GM21526 (cell line): Measurements from ENCODE around the gene COL28A1.

Experiments used
- ATAC-seq: cut with Tn5 transposase; IDR thresholded peaks from one replicate; pipeline ENCODE4 v1.9.1; 2021; ENCODE audit warnings: moderate library complexity; ENCODE audit not compliant: unreplicated experiment, low FRiP score

COL28A1 gene

DNA sequence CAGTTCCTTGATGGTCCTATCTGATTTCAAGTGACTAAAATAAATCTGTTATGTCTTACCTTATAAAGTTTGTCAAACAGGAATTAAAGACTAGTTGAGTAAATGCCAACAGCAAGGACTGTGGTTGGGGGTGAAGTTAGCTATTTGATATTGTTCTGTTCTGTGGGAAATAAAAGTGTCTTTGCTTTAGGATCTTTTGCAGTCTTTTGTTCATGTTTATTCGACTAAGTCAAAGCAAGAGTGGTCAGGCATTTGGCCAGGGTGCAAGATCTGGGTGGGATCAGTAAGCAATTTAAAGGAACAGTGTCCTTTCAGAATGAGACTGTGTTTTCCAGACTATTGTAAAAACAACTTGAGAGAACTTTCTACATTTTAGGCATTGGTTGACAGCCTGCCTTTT, at the start of gene COL28A1:
Gene COL28A1, minus strand, starts transcription at position 183 of the 400 bp plus-strand sequence. CDS start 2,998 bp downstream, outside the sequence.
- no peak for ATAC-seq

DNA sequence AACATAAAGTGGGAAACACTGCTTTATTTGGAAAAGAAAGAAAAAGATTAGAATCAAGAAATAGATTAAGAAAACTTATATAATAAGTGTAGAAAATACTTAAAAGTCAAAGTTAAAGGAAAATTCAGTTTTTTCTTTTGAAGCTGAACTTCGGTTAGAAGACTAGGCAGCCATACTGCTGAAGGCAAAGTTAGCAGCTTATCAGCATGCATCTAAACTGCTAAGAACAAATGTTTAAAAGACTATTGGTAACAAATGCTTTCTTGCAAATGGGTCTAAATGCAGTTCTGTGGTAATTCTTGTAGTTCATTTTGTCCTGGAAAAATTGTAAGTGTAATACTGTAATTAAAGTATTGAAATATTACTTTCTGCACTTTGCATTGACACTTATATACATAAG, 49.0 kb upstream of the COL28A1 start:
- no peak for ATAC-seq

DNA sequence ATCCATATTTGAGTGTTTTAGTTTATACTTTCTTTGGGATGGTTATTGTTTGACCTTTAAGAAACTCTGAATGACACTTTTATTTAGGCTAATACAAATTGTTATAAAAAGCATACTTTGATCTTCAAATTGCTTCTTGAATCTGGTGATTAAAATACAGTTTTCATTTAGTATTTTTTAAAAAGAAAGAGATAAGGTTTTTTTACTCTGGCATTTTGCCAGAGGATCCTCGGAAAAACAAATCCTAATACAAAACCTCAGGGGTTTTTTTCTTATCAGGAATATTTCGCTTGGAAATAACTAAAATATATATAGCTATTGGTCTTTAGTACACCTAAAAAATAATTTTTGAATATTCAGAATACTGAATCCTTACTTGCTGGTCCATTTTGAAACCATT, 48.1 kb upstream of the COL28A1 start:
- no peak for ATAC-seq

DNA sequence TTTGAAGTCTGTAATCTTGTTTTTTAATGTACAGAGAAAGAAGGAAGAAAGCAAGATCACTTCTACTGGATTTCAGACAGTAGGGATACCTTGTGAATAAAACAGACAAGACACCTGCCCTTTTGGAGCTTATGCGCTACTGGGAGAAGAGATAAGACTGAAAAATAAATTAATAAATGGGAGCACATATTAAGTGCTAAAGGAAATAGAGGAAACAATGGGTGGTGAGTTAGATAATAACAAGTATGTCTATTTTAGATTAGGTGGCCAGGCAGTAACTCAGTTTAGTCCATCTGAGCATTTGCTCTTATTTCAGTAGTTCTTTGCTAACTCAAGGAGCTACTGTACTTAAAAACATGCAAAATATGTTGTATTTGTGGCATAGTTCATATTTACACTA, 46.9 kb upstream of the COL28A1 start:
- ATAC-seq = no peak

DNA sequence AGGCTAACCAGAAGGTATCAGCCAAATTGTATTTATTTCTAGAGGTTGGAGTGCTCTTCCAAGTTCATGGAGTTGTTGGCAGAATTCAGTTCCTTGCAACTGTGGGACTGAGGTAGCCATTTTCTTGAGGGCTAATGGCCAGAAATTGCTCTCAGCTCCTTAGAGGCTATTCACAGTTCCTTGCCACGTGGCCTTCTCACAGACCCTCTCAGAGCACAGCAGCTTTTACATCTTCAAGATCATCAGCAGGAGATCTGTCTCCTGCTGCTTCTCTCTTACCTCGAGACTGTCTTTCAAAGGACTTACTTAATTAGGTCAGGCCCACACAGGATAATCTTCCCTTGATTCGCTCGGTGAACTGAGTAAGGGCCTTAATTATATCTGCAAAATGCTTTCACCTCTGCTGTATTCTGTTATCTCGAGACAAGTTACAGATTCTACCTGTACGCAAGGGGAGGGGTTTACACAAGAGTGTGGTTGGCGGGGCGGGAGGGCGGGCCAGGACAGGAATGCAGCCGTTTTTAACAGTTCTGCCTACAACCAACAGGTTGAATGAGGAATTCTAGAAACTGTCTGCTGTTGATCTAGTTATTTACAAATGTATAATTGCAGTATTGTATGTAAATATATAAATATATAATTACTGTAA, 46.0 kb upstream of the COL28A1 start:
- no peak for ATAC-seq

DNA sequence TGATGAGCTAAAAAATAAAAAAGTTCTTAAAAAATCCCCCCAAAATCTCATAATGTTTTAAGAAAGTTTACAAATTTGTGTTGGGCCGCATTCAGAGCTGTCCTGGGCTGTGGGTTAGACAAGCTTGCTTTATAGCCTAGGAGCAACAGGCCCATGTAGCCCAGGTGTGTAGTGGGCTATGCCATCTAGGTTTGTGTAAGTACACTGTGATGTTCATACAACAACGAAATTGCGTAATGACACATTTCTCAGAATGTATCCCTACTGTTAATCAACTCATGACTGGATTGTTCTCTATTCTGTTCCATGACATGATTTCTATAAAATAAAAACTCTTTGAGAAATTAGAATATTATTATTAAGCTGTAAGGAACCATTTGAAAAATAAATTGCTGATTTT, 44.0 kb upstream of the COL28A1 start:
- no peak for ATAC-seq

DNA sequence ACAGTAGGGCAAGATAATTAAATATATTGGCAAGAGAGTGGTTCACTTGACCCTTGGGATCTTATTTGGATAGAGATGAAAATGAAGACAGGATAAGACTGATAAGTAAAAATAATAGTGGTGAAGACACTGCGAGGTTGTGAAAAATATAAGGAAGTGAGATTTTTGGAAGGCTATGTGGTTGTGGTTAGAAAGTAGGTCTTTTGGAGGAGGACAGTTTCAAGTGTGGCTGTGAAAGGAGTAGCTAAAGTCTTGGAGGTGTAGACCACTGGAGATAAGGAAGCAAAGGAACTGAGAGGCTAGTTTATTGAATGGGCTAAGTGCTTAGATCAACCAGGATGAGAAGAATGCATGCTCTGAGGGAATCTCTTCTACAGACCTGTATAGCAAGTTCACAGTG, 42.2 kb upstream of the COL28A1 start:
- ATAC-seq = peak; percentile 63

DNA sequence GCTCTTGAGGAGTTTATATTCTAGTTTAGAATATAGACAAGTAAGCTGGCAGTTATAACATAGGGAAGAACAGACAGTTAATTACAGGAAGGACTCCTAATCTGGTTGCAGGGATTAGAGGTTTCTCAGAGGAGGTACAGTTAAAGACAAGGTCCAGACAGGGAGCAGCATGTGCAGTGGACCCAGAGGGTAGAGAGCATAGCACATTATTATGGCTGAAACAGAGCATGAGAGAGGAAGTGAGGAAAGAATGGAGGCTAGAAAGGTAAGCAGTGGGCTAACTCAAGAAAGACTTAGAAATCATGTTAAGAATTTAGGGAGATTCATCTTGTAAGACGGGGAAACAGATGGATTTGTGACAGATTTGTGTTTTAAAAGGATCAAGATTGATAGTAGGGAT, 40.7 kb upstream of the COL28A1 start:
- ATAC-seq = no peak

DNA sequence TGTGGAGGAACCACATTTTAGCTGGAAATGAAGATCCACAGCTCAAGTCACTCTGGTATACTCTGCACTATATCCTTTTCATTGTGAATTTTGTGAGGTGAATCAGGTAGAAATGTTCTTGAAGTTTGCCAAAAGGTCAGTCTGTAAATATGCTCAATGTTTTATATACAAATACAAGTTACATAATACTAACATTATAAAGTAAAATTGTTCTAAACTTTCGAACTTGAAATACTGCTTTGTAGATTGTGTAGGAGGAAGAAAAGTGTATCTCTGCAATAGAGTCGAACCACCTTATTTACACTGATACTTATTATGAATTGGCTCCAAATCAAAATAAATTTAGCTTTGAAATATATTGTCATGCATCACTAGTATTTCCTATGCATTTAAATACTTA, 38.0 kb upstream of the COL28A1 start:
- no peak for ATAC-seq

DNA sequence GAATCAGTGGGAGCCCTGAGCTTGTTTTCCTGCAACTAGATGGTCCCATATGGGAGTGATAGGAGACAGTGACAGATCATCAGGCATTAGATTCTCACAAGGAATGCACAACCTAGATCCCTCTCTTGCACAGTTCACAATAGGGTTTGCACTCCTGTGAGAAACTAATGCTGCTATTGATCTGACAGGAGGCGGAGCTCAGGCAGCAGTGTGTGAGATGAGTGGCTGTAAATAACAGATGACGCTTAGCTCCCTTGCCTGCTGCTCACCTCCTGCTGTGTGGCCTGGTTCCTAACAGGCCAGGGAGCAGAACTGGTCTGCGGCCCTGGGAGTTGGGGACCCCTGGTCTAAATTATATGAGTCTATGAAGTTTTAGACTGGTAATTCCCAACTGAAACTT, 34.9 kb upstream of the COL28A1 start:
- ATAC-seq = no peak

DNA sequence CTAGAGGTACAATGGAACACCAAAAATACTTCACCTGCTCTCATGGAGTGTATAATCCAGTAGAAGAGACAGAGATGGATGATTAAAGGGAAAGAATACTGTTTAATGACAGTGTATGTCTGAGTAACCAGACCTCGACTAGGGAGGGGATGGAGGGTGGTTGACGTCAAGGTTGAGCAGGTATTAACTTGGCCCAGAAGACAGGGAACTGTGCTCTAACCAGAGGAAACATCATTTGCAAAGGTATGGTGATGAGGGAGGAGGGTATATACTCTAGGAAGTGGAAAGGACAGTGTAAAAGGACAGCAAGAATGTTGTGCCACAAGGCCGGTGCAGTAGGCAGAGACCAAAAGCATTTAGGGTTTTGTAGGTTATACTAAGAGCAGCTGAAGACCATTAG, 33.9 kb upstream of the COL28A1 start:
- ATAC-seq = peak; percentile 27

DNA sequence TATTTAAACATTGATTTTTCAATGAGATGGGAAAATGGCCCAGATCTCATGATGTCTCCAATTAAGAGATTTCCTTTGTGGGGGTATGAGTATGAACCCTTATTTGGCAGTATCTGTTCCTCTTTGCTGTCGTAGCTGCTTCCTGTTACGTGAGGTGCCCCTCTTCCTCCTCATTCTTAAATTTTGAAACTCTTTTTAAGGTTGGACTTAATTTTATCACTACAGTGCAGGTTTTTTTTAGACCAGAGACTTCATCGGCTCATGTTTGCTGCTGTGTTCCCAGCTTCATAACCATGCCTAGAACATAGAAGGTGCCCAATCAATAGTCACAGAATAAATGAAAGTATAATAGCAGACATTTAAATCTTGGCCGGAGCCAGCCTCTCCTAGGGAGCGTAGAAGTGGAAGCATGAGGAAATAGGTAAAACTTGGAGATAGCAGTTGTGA, 33.4 kb upstream of the COL28A1 start:
- peak; percentile 52 for ATAC-seq

DNA sequence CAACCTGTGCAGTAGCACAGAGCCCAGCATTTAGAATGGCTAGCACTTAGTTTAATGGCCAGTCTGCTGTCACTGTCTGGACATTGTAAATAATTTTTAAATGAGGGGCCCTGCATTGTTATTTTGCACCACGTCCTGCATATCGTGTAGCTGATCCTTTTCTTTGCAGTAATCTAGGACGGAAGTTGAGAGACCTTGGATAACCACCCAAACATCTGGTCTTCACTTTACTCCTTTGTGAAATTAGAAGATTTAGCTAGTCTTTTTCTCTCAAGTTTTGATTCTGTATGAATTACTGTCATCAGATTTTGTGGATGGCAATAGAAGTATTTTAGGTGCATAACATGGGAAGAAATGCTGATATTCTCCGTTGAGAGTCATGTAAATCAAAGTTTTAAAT, 32.9 kb upstream of the COL28A1 start:
- no peak for ATAC-seq

DNA sequence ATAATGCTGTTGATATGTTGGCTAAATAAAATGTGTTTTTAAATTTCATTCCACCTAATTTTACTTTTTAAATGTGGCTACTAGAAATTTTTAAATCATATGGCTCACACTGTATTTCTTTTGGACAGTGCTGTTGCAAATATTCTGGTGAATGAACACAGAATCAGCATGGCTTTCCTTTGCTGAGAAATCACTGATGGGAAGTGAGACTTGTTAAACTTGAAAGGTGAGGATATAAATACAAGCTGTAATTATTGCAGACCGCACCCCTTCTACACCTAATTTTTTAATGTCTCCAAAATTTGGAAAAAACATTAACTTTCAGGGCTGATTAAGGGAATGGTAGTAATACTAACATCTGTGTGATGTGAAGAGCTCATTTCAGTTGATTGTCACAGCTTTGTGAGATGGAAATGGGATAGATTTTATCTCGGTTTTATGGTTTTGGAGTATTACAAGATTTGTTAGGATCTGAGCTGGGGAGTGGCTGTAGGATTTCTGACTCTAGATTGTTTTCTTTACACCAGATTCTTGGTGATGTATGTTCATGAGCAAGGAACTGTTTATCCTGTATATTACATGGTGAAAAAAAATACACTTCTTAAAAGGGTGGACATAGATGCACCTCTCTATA, 32.3 kb upstream of the COL28A1 start:
- no peak for ATAC-seq

DNA sequence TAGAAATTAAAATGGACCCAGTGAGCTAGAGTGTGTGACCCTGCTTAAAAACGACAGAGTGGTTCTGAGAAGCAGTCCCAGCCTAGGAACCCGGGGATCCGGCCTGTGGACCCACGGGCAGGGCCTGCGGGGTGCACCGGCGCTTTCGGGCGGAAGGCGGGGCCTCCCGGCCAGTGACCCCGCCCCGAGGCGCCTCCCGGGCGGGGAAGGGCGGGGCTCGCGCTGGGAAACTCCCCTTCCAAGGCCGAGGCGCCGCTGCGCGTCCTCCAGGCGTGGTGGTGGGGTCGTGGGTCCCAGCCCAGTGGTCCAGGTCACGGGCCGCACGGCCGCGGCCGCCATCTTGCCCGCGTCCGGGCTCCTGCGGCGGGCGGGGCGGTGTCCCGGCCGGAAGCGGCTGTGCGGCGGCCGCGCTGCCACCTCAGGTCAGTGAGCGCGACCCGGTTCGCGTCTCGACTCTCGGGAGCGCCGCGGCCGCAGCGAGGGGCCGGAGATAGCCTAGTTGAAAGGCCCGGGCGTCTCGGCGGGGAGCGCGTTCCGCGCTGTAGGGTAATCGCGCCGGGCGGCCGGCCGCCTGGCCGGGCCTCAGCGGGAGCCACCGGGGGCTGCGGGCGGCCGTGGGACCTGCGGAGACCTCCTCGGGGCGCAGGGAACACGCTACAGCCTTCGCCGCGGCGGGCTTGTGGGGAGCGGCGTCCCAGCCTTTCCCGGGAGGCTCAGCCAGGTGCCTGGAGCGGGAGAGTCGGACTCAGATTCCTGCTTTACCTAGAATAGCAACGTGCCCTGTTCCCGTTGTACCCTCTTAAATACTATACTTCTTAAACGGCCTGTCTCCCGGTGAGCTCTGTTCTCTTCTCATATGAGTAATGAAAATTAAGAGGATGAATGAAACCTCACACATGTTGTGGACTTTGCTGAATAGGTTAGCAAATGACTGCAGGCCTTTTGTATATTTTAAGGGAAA, 31.3 kb upstream of the COL28A1 start, which contains the start of gene MIOS:
Gene MIOS, plus strand, starts transcription at position 234 of the 961 bp plus-strand sequence. CDS start 5,592 bp downstream, outside the sequence.
- ATAC-seq = peak; percentile 71

DNA sequence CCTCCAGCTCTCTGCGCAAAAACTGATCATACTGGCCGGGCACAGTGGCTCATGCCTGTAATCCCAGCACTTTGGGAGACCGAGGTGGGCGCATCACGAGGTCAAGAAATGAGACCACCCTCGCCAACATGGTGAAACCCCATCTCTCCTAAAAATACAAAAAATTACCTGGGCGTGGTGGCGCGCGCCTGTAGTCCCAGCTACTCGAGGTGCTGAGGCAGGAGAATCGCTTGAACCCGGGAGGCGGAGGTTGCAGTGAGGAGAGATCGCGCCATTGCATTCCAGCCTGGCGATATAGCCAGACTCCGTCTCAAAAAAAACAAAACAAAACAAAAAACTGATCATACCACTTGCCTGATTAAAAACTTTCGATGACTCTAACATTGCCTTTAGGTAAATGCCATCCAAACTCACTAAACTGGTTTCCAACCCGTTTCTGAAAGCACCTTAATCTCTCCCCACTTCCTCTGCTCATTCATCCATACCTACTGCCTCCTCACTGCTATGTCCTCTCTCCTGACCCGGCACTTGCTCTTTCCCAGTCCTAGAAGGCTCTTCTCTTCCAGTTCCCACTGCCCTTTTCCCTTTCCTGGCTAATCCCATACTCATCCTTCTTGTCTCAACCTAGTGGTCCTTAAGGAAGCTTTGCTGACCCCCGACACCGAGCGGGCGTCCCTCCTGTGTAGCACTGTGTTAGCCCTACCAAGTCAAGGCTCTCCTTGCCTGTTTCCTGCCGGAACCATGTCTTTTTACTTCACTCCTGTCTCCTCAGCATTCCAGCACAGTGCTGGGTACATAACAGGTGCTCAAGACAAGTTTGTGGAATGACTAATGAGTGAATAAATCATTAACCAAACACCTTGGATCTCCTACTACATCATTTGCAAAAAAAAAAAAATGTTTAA, 30.3 kb upstream of the COL28A1 start:
- ATAC-seq = peak; percentile 3

DNA sequence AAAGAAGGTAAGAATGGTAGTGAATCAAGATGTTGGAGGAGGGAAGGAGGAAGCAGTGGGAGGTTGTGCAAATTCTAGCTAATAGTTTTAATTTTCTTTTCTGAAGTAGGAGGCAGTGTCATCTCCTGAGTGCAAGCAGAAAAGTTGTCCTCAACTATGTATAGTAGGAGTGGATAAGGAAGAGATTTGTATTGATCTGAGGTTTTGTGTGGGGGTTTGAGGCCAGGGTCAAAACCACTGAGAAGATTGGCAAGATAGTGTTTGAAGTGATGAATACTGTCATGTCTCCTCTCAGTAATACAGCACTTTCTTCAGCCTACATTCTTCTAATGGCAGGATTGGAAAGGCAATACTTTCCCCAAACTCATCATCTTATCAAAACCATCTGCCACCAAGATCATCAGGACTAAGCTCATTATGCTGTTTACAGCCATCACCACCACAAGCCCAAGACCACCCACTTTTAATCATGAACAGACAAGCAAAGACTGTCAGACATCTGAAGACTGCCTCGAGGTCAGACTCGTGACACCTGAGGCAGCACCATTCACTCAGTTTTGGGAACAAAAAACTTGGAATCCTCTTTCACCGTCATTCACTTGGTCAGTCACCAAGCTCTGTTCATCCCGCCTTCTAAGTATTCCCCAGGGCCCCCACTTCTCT, 29.5 kb upstream of the COL28A1 start:
- ATAC-seq = no peak

DNA sequence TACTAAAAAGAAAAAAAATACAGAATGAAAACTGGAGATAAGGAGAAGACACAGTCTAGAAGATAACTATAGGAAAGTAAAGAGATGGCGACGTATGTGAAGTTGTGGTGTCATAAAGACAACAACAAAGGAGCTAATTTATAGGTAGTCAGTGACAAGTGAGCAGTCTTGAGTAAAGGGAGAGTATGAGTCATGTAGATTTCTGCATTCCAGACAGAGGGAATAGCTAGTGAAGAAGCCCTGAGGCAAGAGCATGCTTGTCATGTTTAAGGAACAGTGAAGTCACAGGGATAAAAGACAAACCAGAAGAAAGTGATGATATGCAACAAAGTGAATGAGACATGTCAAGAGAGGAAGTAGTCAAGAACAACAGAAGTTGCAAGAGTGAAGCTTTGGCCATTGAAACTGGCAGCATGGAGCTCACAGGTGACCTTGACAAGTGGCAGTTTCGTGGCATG, 28.7 kb upstream of the COL28A1 start:
- no peak for ATAC-seq

DNA sequence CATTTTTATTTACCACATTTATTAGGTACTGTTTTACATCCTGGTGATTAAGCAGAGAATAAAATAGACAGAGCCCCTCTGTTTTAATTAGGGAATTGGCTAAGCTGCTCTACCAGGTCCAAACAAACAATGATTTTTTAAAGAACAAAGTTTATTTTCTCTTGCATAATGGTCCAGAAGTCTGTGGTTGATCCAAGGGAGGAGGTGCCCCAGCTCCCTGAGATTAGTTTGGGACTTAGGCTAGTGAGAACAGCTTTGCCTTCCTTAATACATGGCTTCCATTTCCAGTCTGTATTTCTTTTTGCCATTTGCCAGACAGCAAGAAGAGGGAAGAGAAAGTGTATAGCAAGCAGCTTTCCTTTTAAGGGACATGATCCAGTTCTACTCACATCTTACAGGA, 28.1 kb upstream of the COL28A1 start:
- no peak for ATAC-seq

DNA sequence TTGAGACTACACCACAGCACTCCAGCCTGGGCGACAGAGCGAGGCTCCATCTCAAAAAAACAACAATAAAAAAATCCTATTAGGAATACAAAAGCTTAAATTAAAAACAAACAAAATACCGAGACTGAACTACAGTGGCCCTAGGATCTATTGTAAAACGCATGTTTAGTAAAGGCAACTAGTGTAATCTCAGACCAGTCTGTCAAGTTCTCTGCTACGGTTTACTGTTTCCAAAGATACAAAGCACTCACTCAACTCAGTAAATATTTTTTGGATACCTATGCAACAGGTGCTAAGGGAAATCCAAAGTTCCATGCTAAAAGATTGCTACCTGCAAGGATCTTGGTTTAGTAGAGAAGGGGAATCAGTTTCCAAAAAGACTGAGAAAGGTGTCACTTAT, 27.6 kb upstream of the COL28A1 start:
- no peak for ATAC-seq
